ENCODE results near the gene TNS3. TPM values are rescaled to one million over a fixed set of nuclear protein-coding genes. Genes with fewer than 3 reads are reported as not detected.

TNS3 gene
- total RNA-seq, 1 experiment from 2014 or later = 37.3 TPM

GRCh38 chr7:47294556-47295222 lies 287.2 kb downstream of the TNS3 start:
- in situ Hi-C loops (cut with HindIII; ENCODE audit: low sequenced_read_pairs) = no loop called here
- no peak for DNase-seq (ENCODE audit: low spot score)

- in situ Hi-C loops (cut with HindIII; ENCODE audit: low sequenced_read_pairs) = no loop called here
- DNase-seq (ENCODE audit: low spot score) = no peak
Measured at GRCh38 chr7:47293884-47294555, 287.9 kb downstream of the TNS3 start.

- DNase-seq (ENCODE audit: low spot score) = no peak
- in situ Hi-C loops (cut with HindIII; ENCODE audit: low sequenced_read_pairs) = no loop called here
Measured at GRCh38 chr7:47292832-47293309, 289.0 kb downstream of the TNS3 start.

GRCh38 chr7:47291461-47292081 lies 290.3 kb downstream of the TNS3 start:
- in situ Hi-C loops (cut with HindIII; ENCODE audit: low sequenced_read_pairs) = no loop called here
- no peak for DNase-seq (ENCODE audit: low spot score)

GRCh38 chr7:47290867-47291266 lies 291.0 kb downstream of the TNS3 start:
- no peak for DNase-seq (ENCODE audit: low spot score)
- in situ Hi-C loops (cut with HindIII; ENCODE audit: low sequenced_read_pairs) = no loop called here

GRCh38 chr7:47290466-47290865 lies 291.4 kb downstream of the TNS3 start:
- no peak for DNase-seq (ENCODE audit: low spot score)
- in situ Hi-C loops (cut with HindIII; ENCODE audit: low sequenced_read_pairs) = no loop called here

GRCh38 chr7:47288060-47288459 lies 293.9 kb downstream of the TNS3 start:
- in situ Hi-C loops (cut with HindIII; ENCODE audit: low sequenced_read_pairs) = no loop called here
- no peak for DNase-seq (ENCODE audit: low spot score)

GRCh38 chr7:47285860-47286491 lies 295.9 kb downstream of the TNS3 start:
- in situ Hi-C loops (cut with HindIII; ENCODE audit: low sequenced_read_pairs) = no loop called here
- DNase-seq (ENCODE audit: low spot score) = peak; percentile 85

GRCh38 chr7:47284691-47285635 lies 296.9 kb downstream of the TNS3 start:
- DNase-seq (ENCODE audit: low spot score) = no peak
- in situ Hi-C loops (cut with HindIII; ENCODE audit: low sequenced_read_pairs) = no loop called here

GRCh38 chr7:47283497-47284131 lies 298.3 kb downstream of the TNS3 start:
- in situ Hi-C loops (cut with HindIII; ENCODE audit: low sequenced_read_pairs) = no loop called here
- no peak for DNase-seq (ENCODE audit: low spot score)

GRCh38 chr7:47282790-47283496 lies 299.0 kb downstream of the TNS3 start:
- in situ Hi-C loops (cut with HindIII; ENCODE audit: low sequenced_read_pairs) = no loop called here
- peak; percentile 64 for DNase-seq (ENCODE audit: low spot score)

- DNase-seq (ENCODE audit: low spot score) = no peak
- in situ Hi-C loops (cut with HindIII; ENCODE audit: low sequenced_read_pairs) = no loop called here
Measured at GRCh38 chr7:47281966-47282643, 299.8 kb downstream of the TNS3 start.

- DNase-seq (ENCODE audit: low spot score) = no peak
- in situ Hi-C loops (cut with HindIII; ENCODE audit: low sequenced_read_pairs) = no loop called here
Measured at GRCh38 chr7:47281161-47281560, 300.8 kb downstream of the TNS3 start.

- no peak for DNase-seq (ENCODE audit: low spot score)
- in situ Hi-C loops (cut with HindIII; ENCODE audit: low sequenced_read_pairs) = no loop called here
Measured at GRCh38 chr7:47280114-47280513, 301.8 kb downstream of the TNS3 start.

- no peak for DNase-seq (ENCODE audit: low spot score)
- in situ Hi-C loops (cut with HindIII; ENCODE audit: low sequenced_read_pairs) = no loop called here
Measured at GRCh38 chr7:47278043-47278442, 303.9 kb downstream of the TNS3 start.

GRCh38 chr7:47277321-47277781 lies 304.6 kb downstream of the TNS3 start:
- in situ Hi-C loops (cut with HindIII; ENCODE audit: low sequenced_read_pairs) = no loop called here
- DNase-seq (ENCODE audit: low spot score) = no peak
